HepG2 (cell line): Measurements from ENCODE around the gene AP3B2. TPM values are rescaled to one million over a fixed set of nuclear protein-coding genes. Genes with fewer than 3 reads are reported as not detected.
A peak's percentile ranks its signal among the peaks of the same experiment; 100 is the strongest.

ENCODE experiments used
- CBX2 ChIP-seq, 2 experiments: fragments of 200-600 bp in 1 of 2; sonication (generic); formaldehyde crosslinking in 1 of 2; IDR thresholded peaks; 2 replicates each; pipeline versions ENCODE4 v1.7.0 to v1.8.1; 2018 to 2022; ENCODE audit warnings: low read depth in 2 of 2, low read length in 1 of 2, mild to moderate bottlenecking in 1 of 2, missing genetic modification reagents in 1 of 2
- FOXP1 ChIP-seq, 2 experiments: fragments of 450-650 bp in 1 of 2; IDR thresholded peaks; 2 replicates each; pipeline ENCODE4 v1.6.1; 2017 to 2018; ENCODE audit warnings: antibody characterized with exemption in 1 of 2
- GLMP ChIP-seq: sonication (generic); formaldehyde crosslinking; IDR thresholded peaks from 2 replicates; pipeline ENCODE4 v1.9.0; 2021; ENCODE audit warnings: missing genetic modification reagents, mild to moderate bottlenecking, borderline replicate concordance
- PHF20 ChIP-seq: sonication (generic); formaldehyde crosslinking; IDR thresholded peaks from 2 replicates; pipeline ENCODE4 v1.5.0; 2020; ENCODE audit warnings: mild to moderate bottlenecking, missing genetic modification reagents
- RAD51 ChIP-seq: fragments of 450-650 bp; IDR thresholded peaks from 2 replicates; pipeline ENCODE4 v1.6.1; 2016; ENCODE audit warnings: borderline replicate concordance
- SATB2 ChIP-seq: sonication (generic); formaldehyde crosslinking; IDR thresholded peaks from 2 replicates; pipeline ENCODE4 v1.5.0; 2020; ENCODE audit warnings: missing genetic modification reagents
- ZNF136 ChIP-seq: sonication (generic); formaldehyde crosslinking; IDR thresholded peaks from 2 replicates; pipeline ENCODE4 v1.8.1; 2022; ENCODE audit warnings: low read depth, mild to moderate bottlenecking, moderate library complexity, missing genetic modification reagents
- ZNF142 ChIP-seq: sonication (generic); formaldehyde crosslinking; IDR thresholded peaks from 2 replicates; pipeline ENCODE4 v1.4.0; 2020; ENCODE audit warnings: missing genetic modification reagents
- ZNF230 ChIP-seq: sonication (generic); formaldehyde crosslinking; IDR thresholded peaks from 2 replicates; pipeline ENCODE4 v1.4.0; 2020; ENCODE audit warnings: mild to moderate bottlenecking, missing genetic modification reagents
- ZNF263 ChIP-seq: sonication (generic); formaldehyde crosslinking; IDR thresholded peaks from 2 replicates; pipeline ENCODE4 v1.4.0; 2020; ENCODE audit warnings: missing genetic modification reagents
- ZNF552 ChIP-seq: sonication (generic); formaldehyde crosslinking; IDR thresholded peaks from 2 replicates; pipeline ENCODE4 v1.9.0; 2022; ENCODE audit warnings: missing genetic modification reagents, mild to moderate bottlenecking, borderline replicate concordance
- ZNF878 ChIP-seq: sonication (generic); formaldehyde crosslinking; IDR thresholded peaks from 2 replicates; pipeline ENCODE4 v1.8.1; 2023; ENCODE audit warnings: mild to moderate bottlenecking, missing genetic modification reagents, moderate library complexity
- ZSCAN31 ChIP-seq: sonication (generic); formaldehyde crosslinking; IDR thresholded peaks from 2 replicates; pipeline ENCODE4 v1.5.0; 2020; ENCODE audit warnings: low read depth, mild to moderate bottlenecking, missing genetic modification reagents
- polyA plus RNA-seq, 8 experiments: library from polyadenylated mRNA; depleted of rRNA in 3 of 8; stranded (reverse) in 7 of 8; unstranded in 1 of 8; fragments of >200 nt; fragmentation: Illumina TruSeq in 4 of 8; extraction: Trizol in 4 of 8; gene quantifications; 2 replicates each; pipeline versions ENCODE4 v1.2.1 to v1.2.3, GENCODE V29; 2011 to 2016; ENCODE audit warnings: low read depth in 4 of 8, missing spikeins in 1 of 8, mixed read lengths in 1 of 8; ENCODE audit not compliant: insufficient read depth in 1 of 8
- total RNA-seq, 5 experiments: library from RNA; depleted of rRNA; stranded (reverse); fragments of >200 nt; fragmentation: Illumina TruSeq; extraction: Trizol; gene quantifications; 2 replicates each; pipeline ENCODE4 v1.2.3, GENCODE V29; 2016; ENCODE audit warnings: low read depth in 1 of 5
- TF ChIP-seq, protein P1 (sequence below): sonication (generic); formaldehyde crosslinking; IDR thresholded peaks from 2 replicates; pipeline ENCODE4 v1.4.0; 2020; ENCODE audit warnings: low read depth, mild to moderate bottlenecking, missing genetic modification reagents
- TF ChIP-seq, protein P2 (sequence below): sonication (generic); formaldehyde crosslinking; IDR thresholded peaks from 2 replicates; pipeline ENCODE4 v1.8.0; 2022; ENCODE audit warnings: mild to moderate bottlenecking, missing genetic modification reagents, moderate library complexity

AP3B2 gene
- total and polyA plus RNA-seq, 2 of the 13 experiments (the other 11 are each of a cell fraction or from before 2014, with no cell fraction given): not detected

- TF ChIP-seq, protein P1, sequence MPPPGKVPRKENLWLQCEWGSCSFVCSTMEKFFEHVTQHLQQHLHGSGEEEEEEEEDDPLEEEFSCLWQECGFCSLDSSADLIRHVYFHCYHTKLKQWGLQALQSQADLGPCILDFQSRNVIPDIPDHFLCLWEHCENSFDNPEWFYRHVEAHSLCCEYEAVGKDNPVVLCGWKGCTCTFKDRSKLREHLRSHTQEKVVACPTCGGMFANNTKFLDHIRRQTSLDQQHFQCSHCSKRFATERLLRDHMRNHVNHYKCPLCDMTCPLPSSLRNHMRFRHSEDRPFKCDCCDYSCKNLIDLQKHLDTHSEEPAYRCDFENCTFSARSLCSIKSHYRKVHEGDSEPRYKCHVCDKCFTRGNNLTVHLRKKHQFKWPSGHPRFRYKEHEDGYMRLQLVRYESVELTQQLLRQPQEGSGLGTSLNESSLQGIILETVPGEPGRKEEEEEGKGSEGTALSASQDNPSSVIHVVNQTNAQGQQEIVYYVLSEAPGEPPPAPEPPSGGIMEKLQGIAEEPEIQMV (CRISPR knock-in tag): no peak
- TF ChIP-seq GLMP (CRISPR knock-in tag): no peak
- TF ChIP-seq RAD51: no peak
- TF ChIP-seq, protein P2, sequence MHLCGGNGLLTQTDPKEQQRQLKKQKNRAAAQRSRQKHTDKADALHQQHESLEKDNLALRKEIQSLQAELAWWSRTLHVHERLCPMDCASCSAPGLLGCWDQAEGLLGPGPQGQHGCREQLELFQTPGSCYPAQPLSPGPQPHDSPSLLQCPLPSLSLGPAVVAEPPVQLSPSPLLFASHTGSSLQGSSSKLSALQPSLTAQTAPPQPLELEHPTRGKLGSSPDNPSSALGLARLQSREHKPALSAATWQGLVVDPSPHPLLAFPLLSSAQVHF: 0 out of 2 replicates have a peak, but pooled peaks have one; percentile 26
- TF ChIP-seq ZSCAN31 (CRISPR knock-in tag): 0 out of 2 replicates have a peak, but pooled peaks have one; percentile 61
- no peak for TF ChIP-seq ZNF136 (CRISPR knock-in tag)
- TF ChIP-seq FOXP1 (IDR thresholded peaks at IDR 0.05): no peak
- TF ChIP-seq FOXP1 (CRISPR knock-in tag; IDR thresholded peaks at IDR 0.05): no peak
- TF ChIP-seq PHF20 (CRISPR knock-in tag): 0 out of 2 replicates have a peak, but pooled peaks have one; percentile 35
- TF ChIP-seq SATB2 (CRISPR knock-in tag): peak; percentile 93; the same call in 1 of the 2 replicates
- TF ChIP-seq ZNF552 (CRISPR knock-in tag): no peak
- TF ChIP-seq ZNF878 (CRISPR knock-in tag): 0 out of 2 replicates have a peak, but pooled peaks have one; percentile 29
- TF ChIP-seq ZNF263 (CRISPR knock-in tag): peak; percentile 63; the same call in 1 of the 2 replicates
- TF ChIP-seq ZNF142: peak; percentile 87
- TF ChIP-seq CBX2 (IDR thresholded peaks at IDR 0.05; ENCODE audit: low read depth, low read length): no peak
- TF ChIP-seq CBX2 (CRISPR knock-in tag; IDR thresholded peaks at IDR 0.05; ENCODE audit: low read depth): no peak
- 0 out of 2 replicates have a peak, but pooled peaks have one; percentile 34 for TF ChIP-seq ZNF230 (CRISPR knock-in tag)
These were observed 46.5 kb downstream of the AP3B2 start (continued) for GRCh38 chr15:82663186-82663600.
